Hematopoietic multipotent progenitor cell treated with erythropoietin and hydrocortisone succinate and interleukin-3 and kit ligand, for 6 days (in vitro differentiated cells): ENCODE data around the gene CD2BP2.
"Not testable (repeated sequence)": the region's sequence is repeated elsewhere in the genome, so short reads cannot be mapped to it uniquely, and the experiment has no call there.

ENCODE experiments used
- DNase-seq: peaks from one replicate; pipeline ENCODE4 v3.0.0-alpha.2; 2015

The CD2BP2 gene

DNA sequence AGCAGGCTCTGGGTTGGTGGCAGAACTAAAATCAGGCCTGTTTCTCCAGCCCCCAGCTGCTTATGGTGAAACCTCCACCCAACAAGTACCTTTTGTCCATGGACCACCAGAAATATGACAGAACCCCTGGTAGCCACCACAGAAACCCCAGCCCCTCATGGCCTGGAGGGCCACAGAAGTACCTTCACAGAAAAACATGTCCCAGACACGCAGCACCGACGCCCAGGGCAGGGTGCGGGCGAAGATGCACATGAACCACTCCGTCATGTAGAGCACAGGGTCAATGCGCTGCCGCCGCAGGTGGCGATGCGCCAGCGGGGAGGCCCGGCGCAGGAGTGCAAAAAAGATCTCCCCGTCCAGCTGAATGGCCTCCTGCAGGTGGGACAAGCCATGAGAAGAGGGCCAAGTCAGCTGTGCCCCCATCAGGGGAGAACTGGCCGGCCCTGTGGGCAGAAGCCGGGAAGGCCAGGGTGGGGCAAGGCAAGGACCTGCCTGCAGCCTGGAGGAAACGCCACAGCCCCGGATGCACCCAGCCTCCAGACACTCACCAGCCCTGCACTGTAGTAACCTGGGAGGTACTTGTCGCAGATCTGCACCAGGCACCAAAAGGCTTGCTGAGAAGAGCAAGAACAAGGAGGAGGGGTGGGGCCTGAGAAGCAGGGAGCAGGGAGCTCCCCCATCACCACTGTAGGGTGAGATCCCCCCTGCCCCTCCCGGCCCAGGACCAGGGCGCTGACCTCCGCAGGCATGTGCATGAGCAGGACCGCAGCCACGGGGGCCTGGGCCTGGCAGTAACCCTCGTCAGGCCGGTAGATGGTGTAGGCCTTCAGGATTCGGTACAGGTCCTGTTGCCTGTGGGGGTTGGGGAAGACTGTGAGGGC, 4.1 kb upstream of the CD2BP2 start:
- no peak for DNase-seq

DNA sequence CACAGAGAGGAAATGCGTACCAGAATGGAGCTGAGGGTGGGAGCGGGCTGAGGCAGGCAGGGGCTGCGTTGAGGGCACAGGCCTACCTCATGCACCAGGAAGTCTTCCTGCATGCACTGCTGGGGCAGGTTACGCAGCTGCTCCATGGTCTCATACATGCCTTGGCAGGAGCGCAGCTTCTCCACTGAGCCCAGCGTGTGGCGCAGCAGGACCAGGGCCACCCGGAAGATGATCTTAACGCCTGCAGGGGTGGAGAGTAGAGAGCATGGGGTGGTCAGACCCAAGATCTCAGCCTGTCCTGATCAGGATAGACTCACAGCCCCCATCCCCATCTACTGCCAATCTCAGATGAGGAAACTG, 3.4 kb upstream of the CD2BP2 start:
- no peak for DNase-seq

DNA sequence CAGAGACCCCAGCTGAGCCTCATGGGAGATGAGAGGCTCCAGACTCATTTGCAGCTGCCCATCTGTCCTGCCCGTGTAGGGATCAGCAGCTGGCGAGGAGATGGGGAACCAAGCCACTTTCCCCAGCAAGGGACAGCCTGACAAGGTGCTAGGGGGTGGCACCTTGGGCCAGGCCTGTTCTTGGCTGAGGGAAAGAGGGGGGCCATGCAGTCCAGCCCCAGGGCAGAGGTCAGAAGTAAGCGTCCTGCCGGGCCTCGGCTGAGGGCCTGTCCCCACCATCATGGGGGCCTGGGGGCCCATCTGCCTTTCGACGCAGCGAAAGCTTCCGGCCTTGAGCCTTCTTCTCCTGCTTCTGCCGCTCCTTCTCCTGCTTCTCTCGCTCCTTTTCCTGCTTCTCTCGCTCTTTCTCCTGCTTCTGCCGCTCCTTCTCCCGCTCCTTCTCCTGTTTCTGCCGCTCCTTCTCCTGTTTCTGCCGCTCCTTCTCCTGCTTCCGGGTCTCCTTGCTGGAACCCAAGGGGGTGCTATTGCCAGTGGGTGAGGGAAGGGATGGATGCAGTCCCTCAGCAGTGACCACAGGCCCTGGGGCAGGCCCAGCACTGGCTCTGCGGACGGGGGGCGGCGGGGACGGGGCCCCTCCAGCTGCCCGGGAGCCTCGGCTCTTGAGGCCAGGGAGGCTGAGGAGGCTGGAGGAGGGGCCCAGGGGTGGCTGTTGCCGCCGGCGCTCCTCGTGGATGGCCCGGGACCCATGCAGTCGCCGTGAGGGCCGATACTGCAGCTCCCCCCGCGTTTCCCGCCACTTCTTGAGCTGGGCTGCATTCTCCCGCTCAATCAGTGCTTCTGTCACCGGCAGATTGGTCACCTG, 2.8 kb upstream of the CD2BP2 start:
- no peak for DNase-seq

DNA sequence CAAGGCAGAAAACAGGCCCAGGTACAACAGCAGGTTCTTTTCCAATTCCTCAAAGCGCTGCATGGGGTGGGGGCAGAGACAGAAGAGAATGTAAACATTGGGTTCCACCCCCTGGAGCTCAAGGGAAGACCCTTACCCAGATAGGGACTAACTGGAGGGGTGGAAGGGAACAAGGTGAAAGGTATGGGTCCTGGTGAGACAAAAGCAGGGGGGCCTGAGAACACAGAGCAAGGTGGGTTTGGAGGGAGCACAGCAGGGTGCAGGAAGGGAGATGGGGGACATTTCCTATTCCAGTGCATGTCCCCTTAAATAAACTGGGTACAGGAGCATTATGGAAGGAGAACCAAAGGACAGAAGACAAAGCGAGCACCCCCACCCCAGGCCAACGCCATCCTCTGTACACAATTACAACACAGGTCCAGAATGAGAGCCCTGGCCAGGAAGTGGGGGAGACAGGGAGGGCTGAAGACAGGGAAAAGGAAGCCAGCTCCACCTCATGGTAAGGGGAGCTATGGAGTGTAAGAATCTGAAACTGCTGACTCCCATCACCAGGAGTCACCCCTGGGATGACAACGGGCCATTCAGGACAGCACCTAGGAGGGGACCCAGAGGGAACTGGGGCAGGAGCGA, 2.1 kb upstream of the CD2BP2 start:
- DNase-seq: no peak

DNA sequence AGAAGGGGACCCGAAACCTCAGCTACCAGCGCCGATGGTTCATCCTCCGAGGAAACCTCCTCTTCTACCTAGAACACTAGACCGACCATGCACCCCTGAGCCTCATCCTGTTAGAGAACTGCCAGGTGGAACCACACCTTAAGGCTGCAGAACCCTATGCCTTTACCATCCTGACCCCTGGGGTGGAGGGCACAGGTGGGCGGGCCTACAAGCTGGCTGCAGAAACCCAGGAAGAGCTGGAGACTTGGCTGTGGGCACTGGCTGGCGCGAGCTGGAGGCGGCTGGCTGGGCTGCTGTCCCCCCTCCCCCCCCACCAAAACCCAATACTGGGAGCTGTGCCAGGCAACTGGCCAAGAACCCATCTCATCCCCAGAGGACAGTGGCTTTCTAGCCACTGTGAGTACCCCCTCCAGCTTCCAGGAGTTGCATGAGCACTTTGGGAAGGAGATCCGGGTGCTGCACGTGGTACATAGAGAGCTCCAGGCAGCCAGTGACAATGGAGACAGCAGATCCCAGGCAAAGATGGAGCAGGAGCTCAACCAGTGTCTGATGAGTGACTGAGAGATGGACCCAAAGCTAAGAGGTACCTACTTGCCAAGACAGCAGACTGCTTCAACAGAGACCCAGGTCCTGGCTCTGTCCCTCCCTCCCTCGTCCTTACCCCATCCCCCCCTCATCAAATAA, 1.4 kb upstream of the CD2BP2 start:
- DNase-seq: peak; percentile 22

DNA sequence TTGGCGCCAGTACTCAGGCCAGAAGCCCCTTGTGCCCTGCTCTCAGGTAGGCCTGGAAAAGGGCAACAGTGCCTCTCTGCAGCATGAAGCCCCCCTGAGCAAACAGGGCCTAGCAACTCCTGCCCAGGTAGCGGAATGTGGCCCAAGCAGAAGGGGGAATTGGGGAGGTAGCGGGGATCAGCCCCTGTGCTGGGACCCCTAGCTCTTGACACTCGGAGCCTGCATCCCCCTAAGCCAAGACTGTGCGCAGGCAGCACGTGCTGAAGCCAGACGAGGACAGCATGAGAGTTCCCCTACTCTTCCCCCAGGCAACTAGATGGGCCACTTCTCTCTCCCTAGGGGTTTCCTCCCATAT, 823 bp upstream of the CD2BP2 start:
- peak; percentile 15 for DNase-seq

DNA sequence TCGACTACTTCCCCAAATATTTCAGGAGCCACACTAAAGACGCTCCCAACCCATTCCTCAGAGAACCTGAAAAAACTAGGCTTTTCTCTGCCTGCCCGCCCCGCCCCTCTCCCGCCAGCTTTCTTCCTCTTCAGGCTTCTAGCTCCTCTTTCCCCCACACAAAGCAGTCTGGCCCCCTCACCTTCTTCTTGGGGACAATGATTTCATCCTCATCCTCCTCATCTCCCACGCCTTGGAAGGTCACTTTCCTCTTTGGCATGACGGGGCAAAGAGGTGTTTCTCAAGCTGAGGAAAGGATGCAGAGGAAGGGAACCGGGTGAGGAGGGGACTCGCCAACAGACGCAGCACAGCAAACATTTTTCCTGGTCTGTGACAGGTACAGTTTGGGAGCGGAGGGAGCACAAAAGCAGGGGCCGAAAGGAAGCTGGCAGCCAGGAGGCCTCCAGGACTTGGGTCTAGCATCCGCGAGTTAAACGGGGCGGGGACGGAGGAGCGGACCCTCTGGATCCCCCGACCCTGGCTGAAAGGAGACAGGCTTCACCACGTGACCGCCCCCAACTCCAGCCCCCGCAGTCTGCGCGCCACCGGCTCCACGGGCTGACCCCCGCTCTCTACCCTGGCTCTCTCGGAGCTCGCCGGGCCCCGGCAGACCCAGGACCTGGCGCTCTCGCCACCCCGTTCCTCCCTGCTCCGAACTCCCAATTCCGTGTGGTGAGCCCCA, 525 bp downstream of the CD2BP2 start:
- DNase-seq: peak; percentile 37

DNA sequence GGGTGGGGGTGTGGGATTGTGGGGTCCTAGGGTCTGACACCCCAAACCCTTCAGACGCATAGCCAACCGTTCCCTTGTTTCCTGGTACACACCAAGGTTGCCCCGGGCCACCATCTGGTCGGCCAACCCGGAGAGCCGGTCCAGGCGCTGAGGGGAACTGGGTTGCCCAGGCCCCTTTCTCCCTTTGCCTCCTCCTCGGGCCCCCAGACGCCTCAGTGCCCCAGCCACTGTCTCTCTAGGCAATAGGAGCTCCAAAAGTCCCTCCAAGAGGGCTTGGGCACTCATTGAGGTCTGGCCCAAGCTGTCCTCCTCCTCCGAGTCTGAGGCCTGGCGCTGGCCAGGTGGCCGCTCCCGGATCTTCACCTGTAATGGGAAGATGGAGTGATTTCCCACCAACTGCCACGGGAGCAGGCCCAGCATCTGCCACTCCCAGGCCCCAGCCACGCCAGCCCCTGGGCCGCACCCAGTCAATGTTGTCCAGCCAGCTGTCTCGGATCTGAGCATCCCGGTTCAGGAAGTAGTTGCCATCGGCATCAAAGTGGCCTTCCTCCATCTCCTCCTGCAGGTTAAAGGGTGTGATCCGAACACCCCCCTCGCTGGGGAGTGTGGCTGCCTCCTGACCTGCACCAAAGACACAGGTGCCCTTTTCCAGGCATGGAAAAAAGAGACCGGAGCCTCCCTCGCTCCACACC, 1.5 kb downstream of the CD2BP2 start:
- no peak for DNase-seq

DNA sequence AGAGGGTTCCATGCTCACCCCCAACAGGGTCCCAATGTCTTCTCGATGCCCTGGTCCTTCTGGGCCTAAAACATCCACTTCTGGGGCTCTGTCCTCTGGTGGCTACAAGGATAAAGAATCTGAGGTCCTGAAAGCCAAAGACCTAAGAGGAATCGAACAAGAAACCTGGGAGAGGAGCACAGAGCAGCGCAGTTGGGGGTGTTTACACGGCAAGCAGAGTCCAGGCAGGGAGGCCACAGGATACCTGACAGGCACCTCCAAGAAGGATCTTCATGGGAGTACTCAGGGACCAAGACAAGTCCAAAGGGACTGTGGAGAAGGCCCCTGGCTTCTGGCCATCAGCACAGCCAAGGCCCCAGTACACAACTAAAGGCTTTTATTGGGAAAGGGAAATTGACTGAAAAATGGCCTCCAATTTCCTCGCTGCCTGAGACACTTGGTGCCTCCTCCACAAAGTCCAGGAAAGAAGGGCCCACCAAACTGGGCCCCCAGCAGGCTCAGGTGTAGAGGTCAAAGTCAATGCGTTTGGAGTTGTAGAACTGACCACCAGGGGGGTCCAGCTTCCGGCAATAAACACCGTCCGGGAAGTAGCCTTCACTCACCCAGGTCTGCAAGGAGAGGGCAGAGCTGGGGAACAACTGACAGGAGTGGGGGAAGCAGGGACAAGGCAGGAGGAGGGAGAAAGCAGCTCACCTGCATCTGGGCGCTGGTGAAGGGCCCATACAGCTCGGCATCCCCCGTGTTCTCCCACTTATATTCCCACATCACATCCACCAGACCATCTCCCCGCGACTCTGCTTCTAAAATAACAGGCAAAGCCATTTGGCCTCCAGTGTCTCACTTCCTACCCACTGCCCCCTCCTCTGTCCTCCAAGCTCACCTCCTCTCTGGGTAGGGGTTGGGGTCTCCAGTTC, 2.4 kb downstream of the CD2BP2 start:
- no peak for DNase-seq

DNA sequence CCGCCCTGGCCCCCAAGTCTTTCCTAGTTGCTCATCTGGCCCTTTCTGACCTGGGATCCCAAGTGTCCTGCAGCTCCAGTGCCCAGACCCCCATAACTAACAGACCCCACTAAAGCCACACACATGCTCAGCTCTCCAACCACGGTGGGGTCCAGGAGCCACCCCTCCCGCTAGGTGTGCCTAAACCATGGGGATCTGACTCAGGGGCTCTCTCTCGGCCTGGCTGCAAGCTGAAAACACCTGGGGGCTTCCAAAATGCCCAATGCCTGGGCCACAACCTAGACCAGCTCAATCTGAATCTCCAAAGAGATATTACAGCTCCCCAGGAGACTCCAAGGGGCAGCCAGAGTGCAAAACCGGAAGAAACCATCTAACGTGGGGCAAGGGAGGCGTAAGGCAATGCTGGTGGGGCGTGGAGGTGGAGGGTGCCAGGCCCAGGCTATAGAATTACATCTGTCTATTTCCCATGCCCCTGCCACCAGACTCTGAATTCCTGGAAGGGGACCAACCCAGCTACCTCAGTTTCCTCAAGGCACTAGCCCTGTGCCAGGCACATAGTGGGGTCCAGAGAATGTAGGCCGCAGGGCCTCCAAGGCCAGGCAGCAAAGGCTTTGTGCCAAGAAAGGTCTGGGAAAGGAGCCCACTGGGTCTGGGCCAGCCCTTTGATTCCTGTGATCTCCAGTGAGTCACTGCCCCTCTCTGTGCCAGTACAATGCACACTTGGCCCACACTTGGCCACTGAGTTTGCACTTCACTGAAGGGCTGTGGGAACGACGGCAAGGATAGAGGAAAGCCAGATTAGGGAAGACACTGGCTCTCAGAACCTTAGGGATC, 3.3 kb downstream of the CD2BP2 start:
- DNase-seq: no peak

DNA sequence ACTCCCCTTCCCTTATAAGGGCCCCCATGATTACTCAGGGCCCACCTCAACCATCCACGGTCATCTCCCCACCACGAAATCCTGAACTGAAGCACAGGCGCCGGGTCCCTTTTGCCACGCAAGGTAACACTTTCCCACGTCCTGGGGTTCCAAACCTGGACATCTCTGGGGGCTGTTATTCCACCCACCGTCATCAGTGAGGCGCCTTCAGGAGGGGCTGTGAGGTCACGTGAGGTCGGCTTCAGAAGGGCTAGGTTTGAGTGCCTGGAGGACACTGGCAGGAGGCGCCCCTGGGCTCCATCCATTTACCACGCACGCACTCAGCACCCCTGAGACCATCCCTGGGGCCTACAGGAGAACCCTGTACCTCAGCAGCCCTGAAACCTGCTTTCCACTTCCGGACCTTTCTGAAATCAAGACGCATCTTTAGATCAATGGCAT, 4.1 kb downstream of the CD2BP2 start:
- no peak for DNase-seq

DNA sequence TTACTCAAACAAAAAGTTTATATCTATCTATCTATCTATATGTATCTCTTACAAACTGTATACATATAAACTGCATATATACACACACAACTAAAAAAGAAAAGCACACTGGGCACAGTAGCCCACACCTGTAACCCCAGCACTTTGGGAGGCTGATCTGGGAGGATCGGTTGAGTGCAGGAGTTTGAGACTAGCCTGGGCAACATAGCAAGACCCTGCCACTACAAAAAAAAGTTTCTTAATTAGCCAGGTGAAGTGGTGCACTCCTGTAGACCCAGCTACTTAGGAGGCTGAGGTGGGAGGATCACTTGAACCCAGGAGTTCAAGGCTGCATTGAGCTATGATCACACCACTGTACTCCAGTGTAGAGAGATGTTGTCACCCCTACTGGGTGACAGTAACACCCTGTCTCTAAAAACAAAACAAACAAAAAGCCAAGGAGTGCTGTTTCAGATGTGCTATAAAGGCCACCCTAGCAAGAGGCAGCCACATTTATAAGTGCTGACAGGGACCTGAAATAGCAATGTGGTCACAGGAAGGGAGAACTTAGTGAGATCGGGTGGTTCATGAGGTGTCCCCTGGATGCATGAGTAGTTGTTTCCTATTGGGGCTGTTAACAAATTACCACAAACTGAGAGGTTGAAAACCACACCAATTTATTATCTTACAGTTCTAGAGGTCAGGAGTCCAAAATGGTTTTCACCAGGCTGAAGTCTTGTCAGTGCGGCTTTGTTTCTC, 4.8 kb downstream of the CD2BP2 start:
- peak; percentile 40 for DNase-seq

DNA sequence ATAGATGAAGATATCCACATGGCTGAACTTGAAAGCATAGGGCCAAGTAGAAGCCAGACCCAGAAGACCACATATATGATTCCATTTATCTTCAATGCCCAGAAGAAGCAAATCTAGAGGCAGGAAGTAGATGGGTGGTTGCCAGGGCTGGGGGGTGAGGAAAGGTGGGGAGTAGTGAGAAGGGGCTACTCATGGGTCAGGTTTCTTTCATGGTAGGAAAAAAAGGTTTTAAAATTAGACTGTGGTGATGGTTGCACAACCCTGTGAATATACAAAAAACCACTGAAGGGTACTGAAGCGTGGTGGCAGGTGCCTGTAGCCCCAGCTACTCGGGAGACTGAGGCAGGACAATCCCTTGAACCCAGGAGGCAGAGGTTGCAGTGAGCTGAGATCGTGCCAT, 5.4 kb downstream of the CD2BP2 start:
- DNase-seq: peak; percentile 48

DNA sequence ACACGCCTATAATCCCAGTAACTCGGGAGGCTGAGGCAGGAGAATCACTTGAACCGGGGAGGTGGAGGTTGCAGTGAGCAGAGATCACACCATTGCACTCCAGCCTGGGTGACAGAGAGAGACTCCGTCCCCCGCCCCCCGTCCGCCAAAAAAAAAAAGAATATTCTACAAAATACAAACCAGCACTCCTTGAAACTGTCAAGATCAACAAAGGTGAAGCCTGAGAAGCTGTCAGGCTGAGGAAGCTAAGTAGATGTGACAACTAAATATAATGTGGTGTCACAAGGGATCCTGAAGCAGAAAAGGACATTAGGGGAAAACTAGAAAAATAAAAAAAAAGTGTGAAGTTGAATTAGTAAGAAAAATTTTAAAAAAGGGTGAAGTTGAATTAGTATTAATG, 6.2 kb downstream of the CD2BP2 start:
- DNase-seq: no peak

DNA sequence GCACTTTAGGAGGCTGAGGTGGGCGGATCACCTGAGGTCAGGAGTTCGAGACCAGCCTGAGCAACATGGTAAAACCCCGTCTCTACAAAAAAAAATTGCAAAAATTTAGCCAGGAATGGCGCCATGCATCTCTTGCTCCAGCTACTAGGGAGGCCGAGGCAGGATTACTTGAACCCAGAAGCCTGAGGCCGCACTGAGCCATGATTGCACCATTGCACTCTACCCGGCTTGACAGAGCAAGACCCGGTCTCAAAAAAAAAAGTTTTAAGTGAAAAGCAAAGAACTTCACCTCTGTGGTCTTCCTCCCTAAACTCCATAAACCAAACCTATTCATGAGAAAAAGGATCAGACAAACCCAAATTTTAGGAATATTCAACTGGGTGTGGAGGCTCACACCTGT, 7.0 kb downstream of the CD2BP2 start:
- no peak for DNase-seq

DNA sequence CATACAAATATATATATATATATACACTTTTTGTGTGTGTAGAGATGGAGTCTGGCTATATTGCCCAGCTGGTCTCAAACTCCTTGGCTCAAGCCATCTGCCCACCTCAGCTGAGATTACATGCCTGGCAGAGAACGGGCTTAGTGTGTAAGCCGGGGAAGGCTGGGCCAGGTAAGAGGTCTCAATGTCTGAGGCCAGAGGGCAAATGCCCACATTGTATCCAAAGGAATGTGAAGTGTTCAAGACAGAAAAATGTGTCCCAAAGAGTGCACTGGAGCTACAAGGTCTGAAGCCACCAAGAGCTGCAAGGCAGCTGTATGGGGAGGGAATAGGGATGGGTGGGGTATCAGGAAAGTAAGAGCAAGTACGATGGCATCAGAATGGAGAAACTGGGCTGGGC, 8.8 kb downstream of the CD2BP2 start:
- no peak for DNase-seq

DNA sequence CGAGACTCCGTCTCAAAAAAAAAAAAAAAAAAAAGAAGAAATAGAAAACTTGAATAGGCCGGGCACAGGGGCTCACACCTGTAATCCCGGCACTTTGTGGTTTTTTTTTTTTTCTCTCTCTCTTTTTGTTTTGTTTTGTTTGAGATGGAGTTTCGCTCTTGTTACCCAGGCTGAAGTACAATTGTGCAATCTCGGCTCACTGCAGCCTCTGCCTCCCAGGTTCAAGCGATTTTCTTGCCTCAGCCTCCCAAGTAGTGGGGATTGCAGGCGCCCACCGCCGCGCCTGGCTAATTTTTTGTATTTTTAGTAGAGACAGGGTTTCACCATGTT, 11.7 kb downstream of the CD2BP2 start:
- not testable (repeated sequence) for DNase-seq

DNA sequence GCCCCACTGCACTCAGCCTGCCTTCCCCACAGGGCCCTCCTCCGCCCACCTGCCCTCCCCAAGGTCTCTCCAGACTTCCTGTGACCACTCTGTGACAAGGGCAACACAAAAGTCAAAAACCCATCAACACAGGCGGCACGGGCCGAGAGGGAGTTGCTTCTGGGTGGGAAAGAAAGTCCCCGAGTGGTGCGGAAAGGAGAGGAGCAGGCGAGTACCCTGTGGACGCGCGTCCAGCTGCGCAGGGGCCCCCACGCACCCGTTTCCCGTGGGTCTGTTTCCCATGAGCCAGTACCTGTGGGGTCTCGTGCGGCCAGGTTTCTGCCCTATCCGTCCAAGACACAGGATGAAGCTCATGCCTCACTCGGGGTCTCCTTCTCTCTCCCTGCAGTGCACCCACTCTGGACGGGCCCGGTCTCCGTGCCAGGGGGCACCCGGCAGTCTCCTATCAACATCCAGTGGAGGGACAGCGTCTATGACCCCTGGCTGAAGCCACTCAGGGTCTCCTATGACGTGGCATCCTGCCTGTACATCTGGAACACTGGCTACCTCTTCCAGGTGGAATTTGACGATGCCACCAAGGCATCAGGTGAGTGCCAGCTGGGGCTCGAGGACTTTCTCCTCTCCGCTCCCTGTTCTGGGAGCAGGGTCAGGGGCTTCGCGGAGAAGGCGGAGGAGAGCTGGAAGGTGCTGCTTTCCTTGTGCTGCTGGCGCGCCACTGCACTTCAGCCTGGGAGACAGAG, 12.2 kb downstream of the CD2BP2 start:
- no peak for DNase-seq
